GM12892 (cell line): ENCODE data around the gene CDIP1.

Source experiments
- POLR2A ChIP-seq: IDR thresholded peaks from 2 replicates; pipeline ENCODE4 v1.6.1; 2011; ENCODE audit warnings: low read depth, low read length, control low read depth
- POLR2AphosphoS5 ChIP-seq: IDR thresholded peaks from 2 replicates; pipeline ENCODE4 v1.6.1; 2011; ENCODE audit warnings: low read depth, low read length, control low read depth
- TAF1 ChIP-seq: IDR thresholded peaks from 2 replicates; pipeline ENCODE4 v1.6.1; 2011; ENCODE audit warnings: low read depth, mild to moderate bottlenecking, control low read depth, low read length, borderline replicate concordance

DNA sequence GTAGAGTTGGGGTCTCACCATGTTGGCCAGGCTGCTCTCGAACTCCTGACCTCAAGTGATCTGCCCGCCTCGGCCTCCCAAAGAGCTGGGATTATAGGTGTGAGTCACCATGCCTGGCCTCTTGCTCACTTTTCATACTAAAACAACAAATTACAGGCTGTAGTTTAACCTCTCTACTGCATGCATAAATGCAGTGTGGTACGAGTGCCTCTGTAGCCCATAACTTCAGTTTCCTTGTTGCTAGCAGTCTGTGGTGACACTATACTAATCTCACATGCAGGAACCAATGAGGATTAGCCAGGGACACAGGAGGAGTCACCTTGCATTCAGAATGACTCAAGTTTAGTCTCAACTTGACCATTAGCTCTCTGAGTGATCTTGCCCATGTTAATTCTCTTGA lies 42.3 kb downstream of the CDIP1 start:
- TF ChIP-seq POLR2A (no peak), POLR2AphosphoS5 (no peak), TAF1 (no peak)
